HepG2 (cell line): ENCODE data around the gene FSCN2. TPM values are rescaled to one million over a fixed set of nuclear protein-coding genes. Genes with fewer than 3 reads are reported as not detected.
A peak's percentile ranks its signal among the peaks of the same experiment; 100 is the strongest.

Experiments
- ETV5 ChIP-seq: IDR thresholded peaks from 2 replicates; pipeline ENCODE4 v1.6.1; 2018; ENCODE audit warnings: missing biosample characterization, missing genetic modification reagents, inconsistent platforms, borderline replicate concordance
- IRF2 ChIP-seq: IDR thresholded peaks from 2 replicates; pipeline ENCODE4 v1.6.1; 2018; ENCODE audit warnings: missing genetic modification reagents, missing compliant biosample characterization
- NR3C1 ChIP-seq: sonication (generic); formaldehyde crosslinking; IDR thresholded peaks from 2 replicates; pipeline ENCODE4 v1.4.0; 2020; ENCODE audit warnings: missing genetic modification reagents
- ZNF329 ChIP-seq: sonication (generic); formaldehyde crosslinking; IDR thresholded peaks from 2 replicates; pipeline ENCODE4 v1.9.0; 2021; ENCODE audit warnings: low read depth, mild to moderate bottlenecking, missing genetic modification reagents
- ZNF569 ChIP-seq: sonication (generic); formaldehyde crosslinking; IDR thresholded peaks from 2 replicates; pipeline ENCODE4 v1.5.0; 2020; ENCODE audit warnings: mild to moderate bottlenecking, missing genetic modification reagents, moderate library complexity, borderline replicate concordance
- ZNF672 ChIP-seq: sonication (generic); formaldehyde crosslinking; IDR thresholded peaks from 2 replicates; pipeline ENCODE4 v1.8.1; 2022; ENCODE audit warnings: missing genetic modification reagents
- ZNF768 ChIP-seq: sonication (generic); formaldehyde crosslinking; IDR thresholded peaks from 2 replicates; pipeline ENCODE4 v1.4.0; 2020; ENCODE audit warnings: missing genetic modification reagents
- polyA plus RNA-seq, 8 experiments: library from polyadenylated mRNA; depleted of rRNA in 3 of 8; stranded (reverse) in 7 of 8; unstranded in 1 of 8; fragments of >200 nt; fragmentation: Illumina TruSeq in 4 of 8; extraction: Trizol in 4 of 8; gene quantifications; 2 replicates each; pipeline versions ENCODE4 v1.2.1 to v1.2.3, GENCODE V29; 2011 to 2016; ENCODE audit warnings: low read depth in 4 of 8, missing spikeins in 1 of 8, mixed read lengths in 1 of 8; ENCODE audit not compliant: insufficient read depth in 1 of 8
- total RNA-seq, 5 experiments: library from RNA; depleted of rRNA; stranded (reverse); fragments of >200 nt; fragmentation: Illumina TruSeq; extraction: Trizol; gene quantifications; 2 replicates each; pipeline ENCODE4 v1.2.3, GENCODE V29; 2016; ENCODE audit warnings: low read depth in 1 of 5
- TF ChIP-seq, protein P1 (sequence below): sonication (generic); formaldehyde crosslinking; IDR thresholded peaks from 2 replicates; pipeline ENCODE4 v1.4.0; 2020; ENCODE audit warnings: mild to moderate bottlenecking, missing genetic modification reagents
- TF ChIP-seq, protein P2 (sequence below): sonication (generic); formaldehyde crosslinking; IDR thresholded peaks from 2 replicates; pipeline ENCODE4 v1.4.0; 2020; ENCODE audit warnings: missing genetic modification reagents, borderline replicate concordance
- TF ChIP-seq, protein P3 (sequence below), 2 experiments: sonication (generic) in 1 of 2; formaldehyde crosslinking in 1 of 2; IDR thresholded peaks; 2 replicates each; pipeline versions ENCODE4 v1.6.1 to v1.9.0; 2014 to 2022; ENCODE audit warnings: antibody characterized with exemption in 1 of 2, borderline replicate concordance in 1 of 2, inconsistent platforms in 1 of 2, low read depth in 1 of 2, missing genetic modification reagents in 1 of 2
- TF ChIP-seq, protein P4 (sequence below): sonication (generic); formaldehyde crosslinking; IDR thresholded peaks from 2 replicates; pipeline ENCODE4 v1.4.0; 2020; ENCODE audit warnings: missing genetic modification reagents
- TF ChIP-seq, protein P5 (sequence below): IDR thresholded peaks from 2 replicates; pipeline ENCODE4 v1.6.1; 2016; ENCODE audit warnings: missing compliant biosample characterization, missing genetic modification reagents, borderline replicate concordance
- TF ChIP-seq, protein P6 (sequence below): IDR thresholded peaks from 2 replicates; pipeline ENCODE4 v1.6.1; 2016; ENCODE audit warnings: mild to moderate bottlenecking, missing biosample characterization, missing genetic modification reagents

Gene FSCN2
- total and polyA plus RNA-seq, 2 of the 13 experiments (the other 11 are each of a cell fraction or from before 2014, with no cell fraction given): 0.09 TPM; not detected in 1

DNA sequence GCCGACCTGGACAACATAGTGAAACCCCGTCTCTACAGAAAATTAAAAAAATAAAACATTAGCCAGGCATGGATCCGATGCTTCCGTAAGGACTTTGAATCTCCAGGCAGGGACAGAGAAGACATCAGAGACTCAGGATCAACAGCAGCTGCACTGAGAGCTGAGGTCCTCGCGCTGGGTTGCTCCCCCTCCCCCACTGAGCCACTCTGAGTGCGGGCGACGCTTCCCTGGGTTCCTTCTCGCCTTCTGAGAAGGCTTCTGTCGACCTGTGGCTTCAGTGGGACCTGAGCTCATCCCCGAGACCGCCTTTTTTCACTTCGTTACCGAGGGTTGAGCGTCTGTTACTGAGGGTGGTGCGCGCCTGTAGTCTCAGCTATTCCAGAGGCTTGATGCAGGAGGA is 36.0 kb upstream of the FSCN2 start (continued):
- TF ChIP-seq, protein P1, sequence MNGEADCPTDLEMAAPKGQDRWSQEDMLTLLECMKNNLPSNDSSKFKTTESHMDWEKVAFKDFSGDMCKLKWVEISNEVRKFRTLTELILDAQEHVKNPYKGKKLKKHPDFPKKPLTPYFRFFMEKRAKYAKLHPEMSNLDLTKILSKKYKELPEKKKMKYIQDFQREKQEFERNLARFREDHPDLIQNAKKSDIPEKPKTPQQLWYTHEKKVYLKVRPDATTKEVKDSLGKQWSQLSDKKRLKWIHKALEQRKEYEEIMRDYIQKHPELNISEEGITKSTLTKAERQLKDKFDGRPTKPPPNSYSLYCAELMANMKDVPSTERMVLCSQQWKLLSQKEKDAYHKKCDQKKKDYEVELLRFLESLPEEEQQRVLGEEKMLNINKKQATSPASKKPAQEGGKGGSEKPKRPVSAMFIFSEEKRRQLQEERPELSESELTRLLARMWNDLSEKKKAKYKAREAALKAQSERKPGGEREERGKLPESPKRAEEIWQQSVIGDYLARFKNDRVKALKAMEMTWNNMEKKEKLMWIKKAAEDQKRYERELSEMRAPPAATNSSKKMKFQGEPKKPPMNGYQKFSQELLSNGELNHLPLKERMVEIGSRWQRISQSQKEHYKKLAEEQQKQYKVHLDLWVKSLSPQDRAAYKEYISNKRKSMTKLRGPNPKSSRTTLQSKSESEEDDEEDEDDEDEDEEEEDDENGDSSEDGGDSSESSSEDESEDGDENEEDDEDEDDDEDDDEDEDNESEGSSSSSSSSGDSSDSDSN (CRISPR knock-in tag): 0 out of 2 replicates have a peak, but pooled peaks have one; percentile 16
- TF ChIP-seq IRF2 (CRISPR knock-in tag): 0 out of 2 replicates have a peak, but pooled peaks have one; percentile 40
- no peak for TF ChIP-seq ZNF329 (CRISPR knock-in tag)
- TF ChIP-seq, protein P2, sequence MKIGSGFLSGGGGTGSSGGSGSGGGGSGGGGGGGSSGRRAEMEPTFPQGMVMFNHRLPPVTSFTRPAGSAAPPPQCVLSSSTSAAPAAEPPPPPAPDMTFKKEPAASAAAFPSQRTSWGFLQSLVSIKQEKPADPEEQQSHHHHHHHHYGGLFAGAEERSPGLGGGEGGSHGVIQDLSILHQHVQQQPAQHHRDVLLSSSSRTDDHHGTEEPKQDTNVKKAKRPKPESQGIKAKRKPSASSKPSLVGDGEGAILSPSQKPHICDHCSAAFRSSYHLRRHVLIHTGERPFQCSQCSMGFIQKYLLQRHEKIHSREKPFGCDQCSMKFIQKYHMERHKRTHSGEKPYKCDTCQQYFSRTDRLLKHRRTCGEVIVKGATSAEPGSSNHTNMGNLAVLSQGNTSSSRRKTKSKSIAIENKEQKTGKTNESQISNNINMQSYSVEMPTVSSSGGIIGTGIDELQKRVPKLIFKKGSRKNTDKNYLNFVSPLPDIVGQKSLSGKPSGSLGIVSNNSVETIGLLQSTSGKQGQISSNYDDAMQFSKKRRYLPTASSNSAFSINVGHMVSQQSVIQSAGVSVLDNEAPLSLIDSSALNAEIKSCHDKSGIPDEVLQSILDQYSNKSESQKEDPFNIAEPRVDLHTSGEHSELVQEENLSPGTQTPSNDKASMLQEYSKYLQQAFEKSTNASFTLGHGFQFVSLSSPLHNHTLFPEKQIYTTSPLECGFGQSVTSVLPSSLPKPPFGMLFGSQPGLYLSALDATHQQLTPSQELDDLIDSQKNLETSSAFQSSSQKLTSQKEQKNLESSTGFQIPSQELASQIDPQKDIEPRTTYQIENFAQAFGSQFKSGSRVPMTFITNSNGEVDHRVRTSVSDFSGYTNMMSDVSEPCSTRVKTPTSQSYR: peak; percentile 75; the same call in 1 of the 2 replicates
- TF ChIP-seq, protein P3, sequence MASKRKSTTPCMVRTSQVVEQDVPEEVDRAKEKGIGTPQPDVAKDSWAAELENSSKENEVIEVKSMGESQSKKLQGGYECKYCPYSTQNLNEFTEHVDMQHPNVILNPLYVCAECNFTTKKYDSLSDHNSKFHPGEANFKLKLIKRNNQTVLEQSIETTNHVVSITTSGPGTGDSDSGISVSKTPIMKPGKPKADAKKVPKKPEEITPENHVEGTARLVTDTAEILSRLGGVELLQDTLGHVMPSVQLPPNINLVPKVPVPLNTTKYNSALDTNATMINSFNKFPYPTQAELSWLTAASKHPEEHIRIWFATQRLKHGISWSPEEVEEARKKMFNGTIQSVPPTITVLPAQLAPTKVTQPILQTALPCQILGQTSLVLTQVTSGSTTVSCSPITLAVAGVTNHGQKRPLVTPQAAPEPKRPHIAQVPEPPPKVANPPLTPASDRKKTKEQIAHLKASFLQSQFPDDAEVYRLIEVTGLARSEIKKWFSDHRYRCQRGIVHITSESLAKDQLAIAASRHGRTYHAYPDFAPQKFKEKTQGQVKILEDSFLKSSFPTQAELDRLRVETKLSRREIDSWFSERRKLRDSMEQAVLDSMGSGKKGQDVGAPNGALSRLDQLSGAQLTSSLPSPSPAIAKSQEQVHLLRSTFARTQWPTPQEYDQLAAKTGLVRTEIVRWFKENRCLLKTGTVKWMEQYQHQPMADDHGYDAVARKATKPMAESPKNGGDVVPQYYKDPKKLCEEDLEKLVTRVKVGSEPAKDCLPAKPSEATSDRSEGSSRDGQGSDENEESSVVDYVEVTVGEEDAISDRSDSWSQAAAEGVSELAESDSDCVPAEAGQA (IDR thresholded peaks at IDR 0.05; ENCODE audit: low read depth): no peak
- TF ChIP-seq, protein P3 (CRISPR knock-in tag; IDR thresholded peaks at IDR 0.05; ENCODE audit: borderline replicate concordance): no peak
- no peak for TF ChIP-seq ZNF672 (CRISPR knock-in tag)
- no peak for TF ChIP-seq ETV5 (CRISPR knock-in tag)
- TF ChIP-seq ZNF768 (CRISPR knock-in tag): peak; percentile 87
- TF ChIP-seq, protein P4, sequence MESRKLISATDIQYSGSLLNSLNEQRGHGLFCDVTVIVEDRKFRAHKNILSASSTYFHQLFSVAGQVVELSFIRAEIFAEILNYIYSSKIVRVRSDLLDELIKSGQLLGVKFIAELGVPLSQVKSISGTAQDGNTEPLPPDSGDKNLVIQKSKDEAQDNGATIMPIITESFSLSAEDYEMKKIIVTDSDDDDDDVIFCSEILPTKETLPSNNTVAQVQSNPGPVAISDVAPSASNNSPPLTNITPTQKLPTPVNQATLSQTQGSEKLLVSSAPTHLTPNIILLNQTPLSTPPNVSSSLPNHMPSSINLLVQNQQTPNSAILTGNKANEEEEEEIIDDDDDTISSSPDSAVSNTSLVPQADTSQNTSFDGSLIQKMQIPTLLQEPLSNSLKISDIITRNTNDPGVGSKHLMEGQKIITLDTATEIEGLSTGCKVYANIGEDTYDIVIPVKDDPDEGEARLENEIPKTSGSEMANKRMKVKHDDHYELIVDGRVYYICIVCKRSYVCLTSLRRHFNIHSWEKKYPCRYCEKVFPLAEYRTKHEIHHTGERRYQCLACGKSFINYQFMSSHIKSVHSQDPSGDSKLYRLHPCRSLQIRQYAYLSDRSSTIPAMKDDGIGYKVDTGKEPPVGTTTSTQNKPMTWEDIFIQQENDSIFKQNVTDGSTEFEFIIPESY: no peak
- TF ChIP-seq ZNF569 (CRISPR knock-in tag): no peak
- TF ChIP-seq, protein P5, sequence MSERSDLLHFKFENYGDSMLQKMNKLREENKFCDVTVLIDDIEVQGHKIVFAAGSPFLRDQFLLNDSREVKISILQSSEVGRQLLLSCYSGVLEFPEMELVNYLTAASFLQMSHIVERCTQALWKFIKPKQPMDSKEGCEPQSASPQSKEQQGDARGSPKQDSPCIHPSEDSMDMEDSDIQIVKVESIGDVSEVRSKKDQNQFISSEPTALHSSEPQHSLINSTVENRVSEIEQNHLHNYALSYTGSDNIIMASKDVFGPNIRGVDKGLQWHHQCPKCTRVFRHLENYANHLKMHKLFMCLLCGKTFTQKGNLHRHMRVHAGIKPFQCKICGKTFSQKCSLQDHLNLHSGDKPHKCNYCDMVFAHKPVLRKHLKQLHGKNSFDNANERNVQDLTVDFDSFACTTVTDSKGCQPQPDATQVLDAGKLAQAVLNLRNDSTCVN (CRISPR knock-in tag): 0 out of 2 replicates have a peak, but pooled peaks have one; percentile 22
- TF ChIP-seq, protein P6, sequence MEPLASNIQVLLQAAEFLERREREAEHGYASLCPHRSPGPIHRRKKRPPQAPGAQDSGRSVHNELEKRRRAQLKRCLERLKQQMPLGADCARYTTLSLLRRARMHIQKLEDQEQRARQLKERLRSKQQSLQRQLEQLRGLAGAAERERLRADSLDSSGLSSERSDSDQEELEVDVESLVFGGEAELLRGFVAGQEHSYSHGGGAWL (CRISPR knock-in tag): peak; percentile 24; the same call in 1 of the 2 replicates
- no peak for TF ChIP-seq NR3C1 (CRISPR knock-in tag)
